NCI-H510A treated with DMSO at 0.1 percent for 48 hours (cell line): Measurements from ENCODE around the gene TCEA2.

Experiments
- DNase-seq: peaks from one replicate; lab custom pipeline; 2025; lab: John Stamatoyannopoulos, UW

Gene TCEA2

GRCh38 chr20:64049060-64049877, 13.7 kb upstream of the TCEA2 start, which contains the start of gene SOX18:
Gene SOX18, minus strand, starts transcription at chr20:64049639. Its CDS starts 123 bp downstream, at chr20:64049516.
- no peak for DNase-seq

DNA sequence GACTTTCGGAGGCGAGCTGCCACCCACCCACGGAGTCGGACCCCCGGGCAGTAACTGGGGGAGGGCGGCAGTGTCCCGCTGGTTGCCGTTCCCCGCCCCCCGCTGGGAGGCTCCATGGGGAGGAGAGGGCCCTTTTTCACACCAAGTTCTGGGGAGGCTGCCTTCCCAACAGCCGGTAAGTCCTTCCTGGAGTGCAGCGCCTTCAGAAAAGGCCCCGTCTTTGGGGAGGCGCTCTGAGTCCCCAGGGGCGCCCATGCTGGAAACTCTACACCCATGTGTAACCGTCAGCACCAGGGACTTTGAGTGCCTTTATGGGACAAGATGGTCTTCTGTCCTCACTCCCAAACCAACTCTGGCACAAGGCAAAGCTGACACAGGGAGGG, 13.1 kb upstream of the TCEA2 start:
- no peak for DNase-seq

DNA sequence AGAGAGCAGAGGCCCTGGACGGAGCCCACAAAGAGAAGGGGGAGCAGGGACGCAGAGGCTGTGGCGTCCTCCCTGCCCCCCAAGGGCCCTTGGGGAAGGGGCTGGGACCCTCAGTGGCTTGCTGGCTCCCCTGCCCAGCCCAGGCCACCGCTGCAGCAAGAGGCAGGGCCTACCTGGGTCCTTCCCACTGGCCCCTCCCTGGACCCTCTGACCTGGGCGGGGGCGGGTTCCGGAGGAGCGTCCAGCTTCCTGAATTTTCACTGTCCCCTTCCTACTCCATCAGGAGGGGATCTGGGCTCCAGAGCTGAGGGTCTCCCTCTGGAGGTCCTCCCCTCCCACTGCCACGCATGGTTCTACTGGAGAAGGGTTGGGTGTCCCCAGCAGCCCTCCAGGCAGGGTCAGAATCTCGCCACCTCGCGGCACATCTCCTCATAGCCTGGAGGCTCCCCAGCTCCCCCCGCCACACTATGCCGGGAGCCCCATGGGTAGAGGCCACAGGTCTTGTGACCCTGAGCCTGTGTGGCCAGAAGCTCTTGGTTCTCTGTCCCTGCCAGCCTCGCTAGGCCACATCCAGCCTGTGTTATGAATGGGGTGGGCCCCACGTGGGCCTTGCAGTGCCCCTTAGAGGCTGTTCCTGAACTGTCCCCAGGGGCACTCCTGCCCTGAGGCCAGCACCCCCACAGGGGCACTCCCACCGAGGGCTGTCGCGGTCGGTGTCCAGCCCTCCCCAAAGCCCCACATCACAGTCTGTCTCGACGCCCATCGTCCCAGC, 12.6 kb upstream of the TCEA2 start:
- DNase-seq, result no peak

- no peak for DNase-seq
These were observed 12.0 kb upstream of the TCEA2 start for GRCh38 chr20:64051033-64051452.

DNA sequence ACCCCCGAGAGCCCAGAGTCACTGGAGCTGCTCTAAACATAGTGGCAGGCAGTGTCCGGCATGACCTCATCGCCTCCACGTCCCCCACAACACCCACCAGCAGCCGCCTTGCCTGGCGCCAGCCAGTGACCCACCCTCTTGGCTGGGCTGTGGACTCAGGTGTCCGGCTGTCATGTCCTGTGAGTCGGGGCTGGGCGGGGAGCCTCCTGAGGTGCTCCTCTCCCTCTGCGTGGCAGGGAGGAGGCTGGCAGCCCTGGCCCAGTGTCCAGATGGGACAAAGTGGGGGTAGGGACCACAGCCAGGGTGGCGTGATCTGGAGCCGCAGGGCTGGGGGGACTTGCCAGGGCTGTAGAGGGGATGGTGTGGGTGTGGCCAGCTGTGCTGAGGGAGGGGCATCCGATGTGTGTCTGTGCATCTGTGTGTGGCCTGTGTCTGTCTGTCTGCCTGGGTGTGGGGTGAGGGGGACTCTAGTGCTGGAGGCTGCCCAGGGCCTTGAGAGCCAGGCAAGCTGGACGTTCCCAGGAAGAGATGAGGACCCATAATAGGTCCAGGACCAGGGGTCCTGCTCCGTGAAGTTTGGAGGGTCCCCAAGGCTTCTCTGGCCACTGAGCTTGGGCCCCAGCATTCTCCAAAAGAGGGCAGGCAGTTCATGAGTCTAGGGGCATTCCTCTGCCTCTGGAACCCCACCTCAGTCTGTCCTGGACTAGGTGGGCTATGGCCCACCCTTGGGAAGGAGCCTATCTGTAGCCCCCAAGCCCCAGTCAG, 11.3 kb upstream of the TCEA2 start:
- DNase-seq, result no peak

GRCh38 chr20:64052326-64052722, 10.7 kb upstream of the TCEA2 start:
- DNase-seq, result no peak

DNA sequence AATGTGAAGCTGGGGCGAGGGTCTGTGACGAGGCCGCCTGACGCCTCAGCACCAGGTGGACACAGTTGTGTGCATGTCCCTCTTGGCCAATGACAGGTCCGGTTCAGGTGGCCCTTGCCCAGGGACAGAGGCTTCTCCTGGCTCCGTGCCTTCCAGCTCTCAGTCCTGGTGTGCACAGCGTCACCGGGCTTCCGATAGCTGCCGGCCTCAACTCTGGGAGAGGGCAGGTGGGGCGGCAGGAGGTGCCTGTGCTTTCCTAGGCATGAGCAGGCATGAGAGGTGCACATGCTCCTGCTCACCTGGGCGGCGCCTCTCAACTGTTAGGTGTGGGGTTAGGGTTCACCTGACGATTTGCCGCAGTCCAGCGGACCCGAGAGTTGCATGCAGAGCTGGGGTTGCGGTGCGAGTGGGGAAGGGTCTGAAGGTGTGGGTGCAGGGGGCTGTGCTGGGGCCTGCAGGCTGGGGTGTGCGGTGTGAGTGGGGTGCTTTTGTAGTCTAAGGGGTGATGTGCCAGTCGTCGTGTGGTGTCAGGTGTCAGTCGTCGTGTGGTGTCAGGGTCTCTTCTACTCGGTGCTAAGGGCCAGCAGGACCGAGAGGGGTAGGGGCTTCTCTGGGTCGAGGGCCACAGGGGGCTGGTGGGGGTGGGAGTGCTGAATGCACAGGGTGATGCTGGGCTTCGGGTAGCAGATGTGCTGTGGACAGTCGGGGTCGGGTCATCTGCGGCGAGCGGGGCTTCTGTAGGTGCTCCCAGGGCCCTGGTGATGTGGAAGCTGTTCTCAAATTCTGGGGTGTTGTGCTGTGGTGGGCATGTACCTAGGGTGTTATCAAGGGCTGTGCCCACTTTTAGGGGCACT, 9.8 kb upstream of the TCEA2 start:
- DNase-seq, result no peak

DNA sequence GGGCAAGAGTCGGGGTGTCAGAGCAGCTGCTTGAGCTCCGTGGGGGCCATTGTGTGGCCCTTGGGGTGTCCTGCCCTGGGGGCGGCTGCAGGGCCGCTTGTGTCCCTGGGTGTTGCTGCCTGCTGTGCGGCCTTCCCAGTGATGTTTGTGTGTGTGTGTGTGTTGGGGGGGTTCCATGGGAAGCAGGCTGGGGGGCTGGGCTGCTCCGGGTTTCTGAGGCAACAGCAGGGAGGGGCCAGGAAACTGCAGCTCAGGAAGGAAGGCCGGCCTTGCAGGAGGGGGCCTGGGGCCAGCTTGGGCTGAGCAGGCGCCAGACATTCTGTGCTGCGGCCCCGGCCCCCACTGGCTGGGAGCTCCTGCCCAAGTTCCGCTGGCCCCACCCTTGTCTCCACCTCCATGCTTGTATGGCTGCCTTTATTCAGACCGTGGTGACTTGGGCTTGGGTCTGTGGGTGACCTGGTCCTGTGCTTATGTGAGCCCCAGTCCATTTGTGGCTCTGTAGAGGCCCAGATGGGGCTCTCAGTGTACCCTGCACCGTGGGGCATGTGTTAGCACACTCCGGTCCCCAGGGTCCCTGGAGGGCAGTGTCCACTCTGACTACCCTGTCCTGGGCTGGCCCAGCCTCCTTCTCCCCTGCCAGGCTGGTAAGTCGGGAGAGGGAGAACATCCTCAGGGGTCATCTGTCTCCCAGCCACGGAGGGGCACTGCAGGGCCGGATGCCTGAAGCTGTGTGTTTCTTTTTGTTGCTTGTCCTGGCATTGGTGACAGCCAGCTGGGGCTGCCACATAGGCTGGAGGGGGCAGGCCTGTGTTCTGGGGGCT, 8.9 kb upstream of the TCEA2 start:
- DNase-seq, result no peak

DNA sequence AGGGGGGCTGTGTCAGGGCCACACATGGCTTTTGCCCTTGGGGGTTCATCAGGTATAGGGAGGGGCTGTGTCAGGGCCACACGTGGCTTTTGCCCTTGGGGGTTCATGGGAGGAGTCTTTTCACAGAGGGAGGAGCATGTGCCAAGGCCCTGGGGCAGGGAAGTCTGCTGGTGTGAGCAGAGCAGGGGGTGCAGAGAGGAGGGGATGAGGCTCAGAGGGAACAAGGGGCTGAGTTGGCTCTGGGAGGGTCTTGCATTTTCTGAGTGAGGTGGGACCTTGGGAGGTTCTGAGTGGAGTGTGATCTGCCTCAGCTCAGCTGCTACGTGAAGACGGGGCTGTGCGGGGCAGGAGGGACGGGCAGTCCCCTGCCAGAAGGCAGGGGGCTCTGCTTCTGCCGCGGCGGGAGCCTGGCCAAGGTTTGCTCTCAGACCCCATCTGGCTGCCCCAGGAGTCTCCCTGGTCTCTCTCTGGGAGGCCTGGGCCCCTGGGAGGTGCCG, 7.6 kb upstream of the TCEA2 start:
- no peak for DNase-seq

- DNase-seq, result no peak
These were observed 6.9 kb upstream of the TCEA2 start for GRCh38 chr20:64055893-64056638.

DNA sequence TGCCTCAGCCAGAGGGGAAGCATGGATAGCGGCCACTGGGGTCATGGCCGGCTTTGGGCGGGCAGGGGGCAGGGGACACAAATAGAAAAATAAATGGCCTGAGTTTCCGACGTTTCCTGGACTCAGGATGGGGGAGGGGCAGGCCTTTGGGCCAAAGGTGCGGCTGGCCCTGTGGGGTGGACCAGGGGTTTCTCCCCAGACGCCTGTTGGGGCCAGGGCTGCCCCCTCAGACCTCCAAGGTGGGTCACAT, 6.4 kb upstream of the TCEA2 start:
- no peak for DNase-seq

- DNase-seq, result no peak
These were observed 5.9 kb upstream of the TCEA2 start for GRCh38 chr20:64056889-64057627.

DNA sequence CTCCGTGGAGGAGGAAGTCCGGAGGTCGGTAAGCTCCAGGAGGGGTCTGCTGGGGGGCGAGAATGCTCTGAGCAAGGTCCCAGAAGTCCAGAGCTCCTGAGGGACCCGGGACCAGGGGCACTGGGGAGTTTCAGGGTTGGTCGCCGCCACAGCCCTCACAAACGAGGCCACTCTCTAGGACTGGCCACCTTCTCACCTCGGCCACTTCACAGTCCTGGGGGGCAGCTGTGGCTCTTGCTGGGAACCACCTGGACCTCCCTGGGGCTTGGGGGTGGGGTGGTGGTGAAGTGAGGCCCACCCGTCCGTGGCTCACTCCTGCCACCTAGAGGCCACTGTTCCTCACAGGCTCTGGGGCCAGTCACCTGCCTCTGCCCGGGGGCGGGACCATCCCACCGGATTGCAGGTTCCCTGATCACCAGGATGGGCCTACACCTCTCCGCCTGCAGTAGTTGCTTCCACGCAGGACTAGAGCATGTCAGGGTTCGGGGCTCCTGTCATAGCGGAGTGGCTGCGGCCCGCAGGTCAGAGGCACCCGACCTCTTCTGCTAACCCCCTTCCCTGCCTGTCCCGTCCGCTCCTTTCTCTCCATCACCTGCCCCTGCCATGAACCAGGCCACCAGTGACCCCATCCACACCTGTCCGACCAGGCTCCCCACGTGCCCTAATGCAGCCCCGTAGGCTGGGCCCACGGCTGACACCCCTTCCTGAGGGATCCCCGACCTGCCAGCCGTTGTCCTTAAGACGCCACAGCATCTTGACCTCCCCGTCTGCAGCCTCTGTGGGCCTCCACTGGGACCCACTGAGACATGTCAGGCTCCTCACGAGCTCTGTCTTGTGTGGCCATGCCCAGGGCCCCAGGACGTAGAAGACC, 5.1 kb upstream of the TCEA2 start:
- DNase-seq, result peak; percentile 50

GRCh38 chr20:64058536-64058935, 4.5 kb upstream of the TCEA2 start:
- DNase-seq, result no peak

DNA sequence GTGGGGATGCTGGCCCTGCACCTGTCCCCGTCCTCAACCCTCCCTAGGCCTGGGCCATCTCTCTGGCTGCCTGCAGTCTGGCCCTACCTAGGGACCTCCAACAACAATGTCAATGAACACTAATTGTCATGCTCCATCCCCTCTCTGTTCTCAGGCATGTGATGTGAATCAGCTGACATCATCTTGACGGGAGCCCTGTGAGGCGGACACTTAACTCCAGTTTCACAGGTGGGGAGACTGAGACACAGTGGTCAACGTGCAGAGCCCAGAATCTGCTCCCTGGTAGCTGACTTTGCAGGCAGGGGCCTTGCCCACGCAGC, 762 bp upstream of the TCEA2 start:
- DNase-seq, result no peak

GRCh38 chr20:64063389-64064144, 569 bp downstream of the TCEA2 start:
- no peak for DNase-seq

DNA sequence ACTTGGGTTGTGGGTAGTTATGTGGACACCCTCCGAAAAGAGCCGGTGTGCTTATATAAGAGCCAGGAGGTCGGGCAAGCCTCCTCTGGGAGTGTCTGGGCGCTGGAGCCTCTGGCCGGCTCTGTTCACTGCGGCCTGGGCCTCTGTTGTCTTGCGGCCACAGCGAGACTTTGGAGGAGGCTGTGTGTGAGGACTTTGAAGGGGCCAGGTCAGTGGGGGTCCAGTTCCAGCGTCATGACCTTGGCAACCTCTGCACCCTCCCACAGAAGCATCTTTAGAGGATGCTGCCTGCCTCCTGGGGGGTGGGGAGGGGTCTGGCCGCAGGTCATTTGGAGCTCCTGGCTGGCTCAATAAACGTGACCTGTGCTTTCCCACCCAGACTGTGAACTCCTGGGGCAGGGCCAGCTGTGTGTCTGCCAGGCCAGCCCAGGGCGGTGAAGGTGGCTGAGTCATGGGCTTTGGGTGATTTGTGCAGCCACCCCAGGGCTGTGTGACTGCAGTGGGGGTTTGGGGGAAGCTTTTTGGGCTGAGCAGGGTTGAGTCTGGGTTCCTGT, 1.2 kb downstream of the TCEA2 start:
- no peak for DNase-seq
